SU-DHL-6 (cell line): Measurements from ENCODE around the gene LIPH.

ENCODE experiments used
- H2AFZ ChIP-seq: fragments of 200-600 bp; sonication (generic); 2 replicates; pipeline ENCODE4 v1.6.1; 2014; ENCODE audit warnings: low read depth, mild to moderate bottlenecking, moderate library complexity, mixed read lengths, antibody characterized with exemption, low read length; ENCODE audit not compliant: severe bottlenecking
- H3F3A ChIP-seq: fragments of 200-600 bp; shearing (Covaris generic); 2 replicates; pipeline ENCODE4 v1.6.0; 2016; ENCODE audit warnings: antibody characterized with exemption, mild to moderate bottlenecking; ENCODE audit not compliant: insufficient read depth
- H3K27ac ChIP-seq: fragments of 200-600 bp; sonication (generic); 2 replicates; pipeline ENCODE4 v1.5.1; 2016; ENCODE audit warnings: low read depth, mild to moderate bottlenecking, low read length, moderate library complexity, mixed read lengths
- H3K27me3 ChIP-seq: fragments of 200-600 bp; sonication (generic), shearing (Covaris generic); 2 replicates; pipeline ENCODE4 v1.6.0; 2014; ENCODE audit warnings: mild to moderate bottlenecking, low read length
- H3K36me3 ChIP-seq: fragments of 200-600 bp; sonication (generic); 2 replicates; pipeline ENCODE4 v1.6.1; 2014; ENCODE audit warnings: mild to moderate bottlenecking, low read length, mixed read lengths
- H3K4me2 ChIP-seq: fragments of 300-600, 200-600 bp; shearing (Covaris generic), sonication (generic); 2 replicates; pipeline ENCODE4 v1.6.0; 2014; ENCODE audit warnings: low read length, low read depth, mild to moderate bottlenecking; ENCODE audit not compliant: poor library complexity, severe bottlenecking
- H3K4me3 ChIP-seq: fragments of 200-600 bp; sonication (generic); 2 replicates; pipeline ENCODE4 v1.5.1; 2014; ENCODE audit warnings: antibody characterized with exemption, low read length, mild to moderate bottlenecking, mixed read lengths; ENCODE audit not compliant: insufficient read depth, poor library complexity, severe bottlenecking
- H3K79me2 ChIP-seq: fragments of 200-600 bp; sonication (generic); 2 replicates; pipeline ENCODE4 v1.6.1; 2014; ENCODE audit warnings: mild to moderate bottlenecking, low read length, moderate library complexity; ENCODE audit not compliant: insufficient read depth
- H3K9ac ChIP-seq: fragments of 200-600 bp; sonication (generic); 2 replicates; pipeline ENCODE4 v1.7.0; 2014; ENCODE audit warnings: mild to moderate bottlenecking, low read length
- H3K9me2 ChIP-seq: fragments of 200-600 bp; sonication (generic); replicated peaks from 2 replicates; pipeline ENCODE4 v1.6.1; 2014; ENCODE audit warnings: low read length; ENCODE audit not compliant: insufficient read depth
- H3K9me3 ChIP-seq: fragments of 200-600 bp; sonication (generic); 2 replicates; pipeline ENCODE4 v1.6.1; 2014; ENCODE audit warnings: low read length, mixed read lengths; ENCODE audit not compliant: insufficient read depth
- H4K20me1 ChIP-seq: fragments of 200-600 bp; sonication (generic); 2 replicates; pipeline ENCODE4 v1.6.1; 2014; ENCODE audit warnings: low read depth, mild to moderate bottlenecking, antibody characterized with exemption, low read length, moderate library complexity, mixed read lengths
- EZH2phosphoT487 ChIP-seq: fragments of 200-600 bp; sonication (generic), shearing (Covaris generic); conservative IDR thresholded peaks from 2 replicates; pipeline ENCODE4 v1.6.1; 2018; ENCODE audit warnings: mild to moderate bottlenecking, antibody characterized with exemption, low read length, moderate library complexity, mixed read lengths
- TF ChIP-seq, protein P1 (sequence below): fragments of 200-600 bp; sonication (generic); IDR thresholded peaks from one replicate; pipeline ENCODE4 v1.5.1; 2017; ENCODE audit warnings: antibody characterized with exemption, mild to moderate bottlenecking, low read length, moderate library complexity; ENCODE audit not compliant: insufficient read depth, poor library complexity, severe bottlenecking

The LIPH gene

DNA sequence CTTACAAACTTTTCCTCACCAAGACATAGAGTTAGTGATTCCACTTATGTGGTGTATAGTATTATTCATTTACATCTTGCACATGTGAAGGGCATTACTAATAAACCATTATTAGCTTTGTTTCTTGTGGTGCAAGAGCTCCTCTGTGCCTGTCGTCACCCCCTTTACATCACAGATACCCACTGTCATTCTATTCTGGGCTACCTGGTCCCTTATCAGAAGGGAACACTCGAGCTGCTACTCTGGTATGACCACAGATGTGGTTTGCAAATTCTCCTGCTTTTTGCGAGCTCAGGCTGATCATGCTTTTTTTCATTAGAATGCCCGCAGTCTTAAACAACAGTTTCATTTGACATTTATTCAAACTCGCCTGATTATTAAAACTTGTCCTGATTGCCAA, 19.8 kb upstream of the LIPH start:
- Histone ChIP-seq H3K27ac (no peak overlapping the region), H3K9me2 (no peaks in the 10 kb centered on the region), H3K9me3 (no peaks in the 10 kb centered on the region), H3K27me3 (no peaks in the 10 kb centered on the region), H3K36me3 (no peaks in the 10 kb centered on the region), H2AFZ (no peak overlapping the region), H3K79me2 (no peaks in the 10 kb centered on the region), H3F3A (no peaks in the 10 kb centered on the region), H4K20me1 (no peaks in the 10 kb centered on the region), H3K4me3 (no peak overlapping the region), H3K9ac (no peak overlapping the region), H3K4me2 (no peak overlapping the region)
- TF ChIP-seq, protein P1, sequence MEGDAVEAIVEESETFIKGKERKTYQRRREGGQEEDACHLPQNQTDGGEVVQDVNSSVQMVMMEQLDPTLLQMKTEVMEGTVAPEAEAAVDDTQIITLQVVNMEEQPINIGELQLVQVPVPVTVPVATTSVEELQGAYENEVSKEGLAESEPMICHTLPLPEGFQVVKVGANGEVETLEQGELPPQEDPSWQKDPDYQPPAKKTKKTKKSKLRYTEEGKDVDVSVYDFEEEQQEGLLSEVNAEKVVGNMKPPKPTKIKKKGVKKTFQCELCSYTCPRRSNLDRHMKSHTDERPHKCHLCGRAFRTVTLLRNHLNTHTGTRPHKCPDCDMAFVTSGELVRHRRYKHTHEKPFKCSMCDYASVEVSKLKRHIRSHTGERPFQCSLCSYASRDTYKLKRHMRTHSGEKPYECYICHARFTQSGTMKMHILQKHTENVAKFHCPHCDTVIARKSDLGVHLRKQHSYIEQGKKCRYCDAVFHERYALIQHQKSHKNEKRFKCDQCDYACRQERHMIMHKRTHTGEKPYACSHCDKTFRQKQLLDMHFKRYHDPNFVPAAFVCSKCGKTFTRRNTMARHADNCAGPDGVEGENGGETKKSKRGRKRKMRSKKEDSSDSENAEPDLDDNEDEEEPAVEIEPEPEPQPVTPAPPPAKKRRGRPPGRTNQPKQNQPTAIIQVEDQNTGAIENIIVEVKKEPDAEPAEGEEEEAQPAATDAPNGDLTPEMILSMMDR, result no peak
- no peak for TF ChIP-seq EZH2phosphoT487

DNA sequence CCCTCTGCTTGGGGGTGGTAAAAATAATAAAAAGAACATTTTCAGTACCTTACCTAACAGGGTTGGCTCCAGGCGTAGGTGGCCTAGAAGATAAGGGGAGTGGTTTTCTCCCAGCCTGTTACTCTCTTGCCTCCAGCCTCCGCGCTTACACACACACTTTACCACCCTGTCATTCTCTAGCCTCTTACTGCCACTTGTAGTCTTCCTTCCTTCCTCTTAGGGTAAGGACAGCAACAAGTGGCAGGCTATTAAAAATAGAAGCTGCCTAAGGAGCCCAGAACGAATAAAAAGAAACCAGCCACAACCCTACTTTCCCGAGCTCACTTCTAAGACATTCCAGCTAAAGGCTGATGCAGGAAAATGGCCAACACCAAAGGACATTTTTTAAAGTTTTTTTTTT, 9.6 kb upstream of the LIPH start:
- no peak overlapping the region for H3K27ac ChIP-seq
- no peak overlapping the region for H3K4me2 ChIP-seq
- no peaks in the 10 kb centered on the region for H3K36me3 ChIP-seq
- H3K27me3 ChIP-seq, result no peaks in the 10 kb centered on the region
- no peak for TF ChIP-seq EZH2phosphoT487
- TF ChIP-seq, protein P1, result no peak
- H4K20me1 ChIP-seq, result no peaks in the 10 kb centered on the region
- H3K4me3 ChIP-seq, result no peak overlapping the region
- H3K9me3 ChIP-seq, result no peaks in the 10 kb centered on the region
- H2AFZ ChIP-seq, result no peak overlapping the region
- H3F3A ChIP-seq, result no peaks in the 10 kb centered on the region
- no peaks in the 10 kb centered on the region for H3K9me2 ChIP-seq
- H3K9ac ChIP-seq, result no peak overlapping the region
- H3K79me2 ChIP-seq, result no peaks in the 10 kb centered on the region

GRCh38 chr3:185561374-185561943, 9.1 kb upstream of the LIPH start:
- Histone ChIP-seq H3K27ac (no peak overlapping the region), H2AFZ (no peak overlapping the region), H3K79me2 (no peaks in the 10 kb centered on the region), H3F3A (no peaks in the 10 kb centered on the region), H4K20me1 (no peaks in the 10 kb centered on the region), H3K9ac (no peak overlapping the region), H3K9me3 (no peaks in the 10 kb centered on the region), H3K4me2 (no peak overlapping the region), H3K27me3 (no peaks in the 10 kb centered on the region), H3K4me3 (no peak overlapping the region), H3K36me3 (no peaks in the 10 kb centered on the region), H3K9me2 (no peaks in the 10 kb centered on the region)
- TF ChIP-seq, protein P1, result no peak
- TF ChIP-seq EZH2phosphoT487, result no peak
